WI38 (cell line): ENCODE measurements around the gene RAB36.

Experiments
- H3K4me3 ChIP-seq: 2 replicates; pipeline ENCODE4 v1.5.1; 2011; ENCODE audit warnings: low read depth, mild to moderate bottlenecking, control low read depth, low read length
- TF ChIP-seq, protein P1 (sequence below): IDR thresholded peaks from 2 replicates; pipeline ENCODE4 v1.5.1; 2012; ENCODE audit warnings: low read depth, mild to moderate bottlenecking, control low read depth, low read length

RAB36 gene

GRCh38 chr22:23144932-23145877 is at the start of gene RAB36:
RAB36 (plus strand) TSS chr22:23145477; CDS start chr22:23146617, 1,140 bp downstream.
- H3K4me3 ChIP-seq: peak within 1 kb of the TSS; percentile 63
- TF ChIP-seq, protein P1, sequence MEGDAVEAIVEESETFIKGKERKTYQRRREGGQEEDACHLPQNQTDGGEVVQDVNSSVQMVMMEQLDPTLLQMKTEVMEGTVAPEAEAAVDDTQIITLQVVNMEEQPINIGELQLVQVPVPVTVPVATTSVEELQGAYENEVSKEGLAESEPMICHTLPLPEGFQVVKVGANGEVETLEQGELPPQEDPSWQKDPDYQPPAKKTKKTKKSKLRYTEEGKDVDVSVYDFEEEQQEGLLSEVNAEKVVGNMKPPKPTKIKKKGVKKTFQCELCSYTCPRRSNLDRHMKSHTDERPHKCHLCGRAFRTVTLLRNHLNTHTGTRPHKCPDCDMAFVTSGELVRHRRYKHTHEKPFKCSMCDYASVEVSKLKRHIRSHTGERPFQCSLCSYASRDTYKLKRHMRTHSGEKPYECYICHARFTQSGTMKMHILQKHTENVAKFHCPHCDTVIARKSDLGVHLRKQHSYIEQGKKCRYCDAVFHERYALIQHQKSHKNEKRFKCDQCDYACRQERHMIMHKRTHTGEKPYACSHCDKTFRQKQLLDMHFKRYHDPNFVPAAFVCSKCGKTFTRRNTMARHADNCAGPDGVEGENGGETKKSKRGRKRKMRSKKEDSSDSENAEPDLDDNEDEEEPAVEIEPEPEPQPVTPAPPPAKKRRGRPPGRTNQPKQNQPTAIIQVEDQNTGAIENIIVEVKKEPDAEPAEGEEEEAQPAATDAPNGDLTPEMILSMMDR: no peak

GRCh38 chr22:23095733-23096342 is 49.4 kb upstream of the RAB36 start:
- TF ChIP-seq, protein P1: no peak
- no peak overlapping the region for H3K4me3 ChIP-seq

DNA sequence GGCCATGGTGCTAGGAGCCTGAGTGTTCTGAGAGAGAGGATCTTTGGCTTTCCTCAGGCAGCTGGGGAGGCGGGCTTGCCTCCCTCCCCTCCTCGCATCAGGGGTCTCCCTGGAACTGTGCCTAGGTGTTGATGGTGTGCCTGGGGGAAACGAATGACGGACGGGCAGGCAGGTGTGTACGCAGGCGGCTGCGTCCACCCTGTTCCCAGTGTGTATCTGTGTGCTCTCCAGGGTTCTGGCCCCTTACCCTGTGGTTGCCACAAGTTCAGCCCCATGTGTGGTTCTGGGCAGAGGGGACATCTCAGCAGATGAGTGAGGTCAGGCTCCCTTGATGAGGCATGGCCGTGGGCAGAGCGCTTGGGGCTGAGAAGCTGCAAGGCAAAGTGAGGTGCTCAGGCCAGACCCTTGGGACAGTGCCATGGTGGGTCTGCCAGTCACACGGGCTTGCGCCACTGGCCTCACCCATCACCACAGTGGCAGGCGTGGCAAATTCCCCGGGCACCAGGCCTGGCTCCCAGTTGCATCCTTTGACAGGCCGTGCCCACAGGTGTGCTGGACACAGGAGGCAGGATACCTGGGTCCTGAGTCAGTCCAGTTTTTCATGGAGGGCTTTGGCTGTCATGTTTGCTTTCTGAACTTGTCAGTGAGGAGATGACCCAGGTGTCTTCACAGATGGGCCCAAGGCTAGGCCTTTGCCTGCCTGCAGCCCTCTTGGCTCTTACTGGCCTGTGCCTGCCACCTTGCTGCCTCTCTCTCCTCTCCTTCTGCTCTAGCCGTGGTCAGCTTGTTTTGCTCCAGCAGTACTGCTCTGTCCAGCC is 47.7 kb upstream of the RAB36 start:
- TF ChIP-seq, protein P1: no peak
- H3K4me3 ChIP-seq: no peak overlapping the region

DNA sequence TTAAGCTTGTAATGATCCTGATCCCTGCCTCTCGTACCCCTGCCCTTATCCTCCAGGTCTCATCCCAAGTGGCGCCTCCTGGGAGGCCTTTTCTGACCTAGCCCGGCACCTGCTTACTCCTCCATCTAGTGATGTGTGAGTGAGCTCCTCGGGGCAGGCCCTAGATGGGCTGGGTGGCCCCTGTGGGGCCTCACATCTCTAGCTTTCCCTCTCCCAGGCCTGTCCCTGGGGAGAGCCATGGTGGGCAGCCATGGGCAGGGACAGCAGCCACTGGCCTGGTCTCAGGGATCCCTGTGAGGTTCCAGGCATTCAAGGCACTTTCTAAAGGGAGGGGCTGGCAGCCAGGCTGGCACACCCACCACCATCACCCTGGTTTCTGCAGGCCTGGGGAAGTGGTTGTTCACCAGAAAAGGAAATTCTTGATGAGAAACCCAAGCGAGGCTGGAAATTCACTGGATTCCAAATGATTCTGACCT is 47.0 kb upstream of the RAB36 start:
- TF ChIP-seq, protein P1: no peak
- no peak overlapping the region for H3K4me3 ChIP-seq

- no peak overlapping the region for H3K4me3 ChIP-seq
- TF ChIP-seq, protein P1: no peak
Observed at GRCh38 chr22:23098718-23099530, 46.4 kb upstream of the RAB36 start.

GRCh38 chr22:23099531-23099804 is 45.8 kb upstream of the RAB36 start:
- TF ChIP-seq, protein P1: no peak

More at GRCh38 chr22:23099531-23099804, 45.8 kb upstream of the RAB36 start:
- H3K4me3 ChIP-seq: no peak overlapping the region
